Measurements from ENCODE around the gene ARL4C. TPM values are rescaled to one million over a fixed set of nuclear protein-coding genes. Genes with fewer than 3 reads are reported as not detected.

Gene ARL4C
- total RNA-seq, 4 donors from 2014 or later = 6.4 to 24.6 (median 17.0) TPM

DNA sequence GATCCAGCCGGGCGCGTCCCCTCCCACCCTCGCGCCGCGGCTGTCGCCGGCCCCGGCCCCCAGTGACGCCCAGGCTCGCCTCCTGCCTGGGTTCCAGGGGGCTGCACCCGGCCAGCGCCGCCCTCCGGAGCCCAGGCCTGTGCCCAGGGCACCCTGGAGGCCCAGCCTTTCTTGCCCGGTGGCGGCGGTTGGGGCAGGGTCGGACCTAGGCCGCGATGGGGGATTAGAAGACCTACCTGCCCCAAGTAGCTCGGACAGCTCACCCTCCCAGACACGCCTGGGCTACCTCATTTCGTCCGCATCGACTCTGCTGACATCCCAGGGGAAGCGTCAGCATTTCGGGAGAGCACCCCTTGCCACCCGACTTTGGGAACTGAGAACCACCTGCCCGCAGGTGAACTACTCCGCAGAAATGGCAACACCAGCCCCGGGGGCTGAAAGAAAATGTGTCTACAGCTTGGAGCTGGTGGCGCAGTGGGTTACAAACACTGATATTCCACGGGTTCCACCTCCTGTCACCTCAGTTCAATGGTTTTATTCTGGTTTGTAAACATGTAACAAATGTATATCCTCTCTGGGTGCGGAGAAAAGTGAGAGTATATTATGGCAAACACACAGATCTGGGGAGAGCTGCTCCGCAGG lies 834 bp upstream of the ARL4C start:
- TF ChIP-seq, protein P1, sequence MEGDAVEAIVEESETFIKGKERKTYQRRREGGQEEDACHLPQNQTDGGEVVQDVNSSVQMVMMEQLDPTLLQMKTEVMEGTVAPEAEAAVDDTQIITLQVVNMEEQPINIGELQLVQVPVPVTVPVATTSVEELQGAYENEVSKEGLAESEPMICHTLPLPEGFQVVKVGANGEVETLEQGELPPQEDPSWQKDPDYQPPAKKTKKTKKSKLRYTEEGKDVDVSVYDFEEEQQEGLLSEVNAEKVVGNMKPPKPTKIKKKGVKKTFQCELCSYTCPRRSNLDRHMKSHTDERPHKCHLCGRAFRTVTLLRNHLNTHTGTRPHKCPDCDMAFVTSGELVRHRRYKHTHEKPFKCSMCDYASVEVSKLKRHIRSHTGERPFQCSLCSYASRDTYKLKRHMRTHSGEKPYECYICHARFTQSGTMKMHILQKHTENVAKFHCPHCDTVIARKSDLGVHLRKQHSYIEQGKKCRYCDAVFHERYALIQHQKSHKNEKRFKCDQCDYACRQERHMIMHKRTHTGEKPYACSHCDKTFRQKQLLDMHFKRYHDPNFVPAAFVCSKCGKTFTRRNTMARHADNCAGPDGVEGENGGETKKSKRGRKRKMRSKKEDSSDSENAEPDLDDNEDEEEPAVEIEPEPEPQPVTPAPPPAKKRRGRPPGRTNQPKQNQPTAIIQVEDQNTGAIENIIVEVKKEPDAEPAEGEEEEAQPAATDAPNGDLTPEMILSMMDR (IDR thresholded peaks at IDR 0.05; ENCODE audit: low read depth) = no peak

- TF ChIP-seq, protein P1 (IDR thresholded peaks at IDR 0.05; ENCODE audit: low read depth) = no peak
Observed at GRCh38 chr2:234496055-234496834, 636 bp downstream of the ARL4C start.

DNA sequence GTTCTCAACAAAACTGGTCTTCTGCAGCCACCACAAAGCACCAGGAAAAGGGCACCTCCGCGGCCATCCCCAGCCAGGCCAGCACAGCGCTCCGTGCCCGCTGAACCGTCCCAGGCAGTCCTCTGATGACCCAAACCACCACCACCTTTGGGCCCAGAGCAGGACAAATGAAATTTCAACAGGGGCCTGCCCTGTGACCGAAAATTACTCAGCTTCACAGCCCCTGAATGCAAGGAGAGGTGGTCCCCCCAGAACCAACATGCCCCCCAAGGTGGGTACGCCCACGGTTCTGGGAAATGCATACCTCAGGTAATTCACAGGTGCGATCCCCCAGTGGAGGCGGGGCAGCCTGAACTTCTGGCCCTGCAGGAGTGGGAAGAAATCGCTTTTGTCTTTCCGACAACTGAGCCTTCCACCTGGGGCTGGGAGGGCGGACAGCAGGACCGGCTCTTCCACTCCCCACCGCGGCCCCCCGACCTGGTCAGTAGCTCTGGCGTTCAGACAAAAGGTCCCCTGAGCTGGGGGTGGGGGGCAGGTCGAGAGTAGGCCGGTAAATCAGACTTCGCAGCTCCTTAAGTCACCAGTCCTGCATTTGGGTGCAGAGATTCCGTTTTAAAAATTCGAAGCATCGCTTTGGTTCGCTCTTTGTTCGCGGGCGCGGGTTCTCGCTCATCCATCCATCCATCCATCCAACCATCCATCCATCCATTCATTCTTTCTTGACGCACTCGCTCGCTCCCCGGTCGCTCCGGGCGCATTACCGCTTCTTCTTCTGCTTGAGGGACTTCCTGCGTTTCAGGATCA lies 1.4 kb downstream of the ARL4C start:
- TF ChIP-seq, protein P1 (IDR thresholded peaks at IDR 0.05; ENCODE audit: low read depth) = no peak

DNA sequence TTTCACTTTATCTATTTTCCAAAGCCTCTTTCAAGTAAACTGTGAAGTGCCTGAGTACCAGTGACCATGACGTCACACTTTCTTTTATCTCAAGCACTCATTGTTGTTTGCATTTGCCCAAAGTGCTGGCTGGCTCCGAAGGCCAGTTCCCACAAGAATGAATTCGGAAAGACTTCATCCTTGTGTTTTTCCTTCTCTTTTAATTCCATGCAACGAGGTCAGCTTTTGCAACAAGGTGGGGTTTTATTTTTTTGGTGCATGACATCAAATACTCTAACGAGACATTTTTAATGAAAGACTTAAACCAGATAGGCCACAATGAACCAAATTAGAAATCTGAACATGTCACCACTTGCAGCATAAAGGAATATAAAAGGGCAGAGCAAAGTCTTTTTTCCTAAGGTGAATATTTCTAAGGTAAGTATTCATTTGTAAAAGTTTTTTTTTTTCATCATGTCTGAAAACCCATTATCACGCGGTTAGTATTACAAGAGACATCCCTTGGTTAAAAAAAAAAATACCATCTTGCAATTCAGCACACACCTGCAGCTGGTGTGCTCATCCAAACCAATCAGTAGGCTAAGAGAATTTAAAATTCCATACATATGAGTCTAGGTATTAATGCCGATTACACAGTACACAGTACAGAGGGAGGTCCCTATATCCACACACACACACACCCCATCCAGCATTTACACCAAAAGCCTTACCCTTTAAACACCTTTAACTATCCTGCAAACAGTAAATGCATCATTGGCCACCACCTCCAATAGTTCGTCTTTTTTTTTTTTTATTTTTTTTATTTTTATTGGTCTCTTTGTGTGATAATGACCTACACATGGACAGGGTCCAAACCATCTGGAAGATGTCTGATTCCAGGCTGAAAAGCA lies 2.3 kb downstream of the ARL4C start:
- TF ChIP-seq, protein P1 (IDR thresholded peaks at IDR 0.05; ENCODE audit: low read depth) = no peak

DNA sequence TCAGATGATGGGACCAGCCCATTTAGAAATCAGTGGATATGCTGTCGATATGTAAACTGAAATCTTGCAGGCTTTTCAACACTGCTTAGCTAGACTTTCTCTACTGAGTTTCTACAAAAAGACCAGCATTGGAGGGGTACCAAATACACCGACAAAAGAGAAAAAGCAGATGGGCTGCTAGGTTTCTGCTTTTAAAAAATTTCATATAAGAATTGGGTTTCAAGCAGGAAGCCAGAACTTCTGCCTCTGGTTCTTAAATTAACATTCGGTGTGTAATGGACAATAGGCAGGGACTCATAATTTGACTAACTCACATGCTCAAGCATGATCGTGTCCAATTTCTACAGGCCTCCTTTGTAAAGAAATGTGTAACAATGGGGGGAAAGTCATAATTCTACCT lies 3.1 kb downstream of the ARL4C start:
- TF ChIP-seq, protein P1 (IDR thresholded peaks at IDR 0.05; ENCODE audit: low read depth) = no peak

- TF ChIP-seq, protein P1 (IDR thresholded peaks at IDR 0.05; ENCODE audit: low read depth) = no peak
Observed at GRCh38 chr2:234492717-234493485, 4.0 kb downstream of the ARL4C start.
